ENCODE measurements around the gene KLHDC10. TPM values are rescaled to one million over a fixed set of nuclear protein-coding genes. Genes with fewer than 3 reads are reported as not detected.

The KLHDC10 gene
- total RNA-seq, 1 donor from 2014 or later = 34.2 TPM

DNA sequence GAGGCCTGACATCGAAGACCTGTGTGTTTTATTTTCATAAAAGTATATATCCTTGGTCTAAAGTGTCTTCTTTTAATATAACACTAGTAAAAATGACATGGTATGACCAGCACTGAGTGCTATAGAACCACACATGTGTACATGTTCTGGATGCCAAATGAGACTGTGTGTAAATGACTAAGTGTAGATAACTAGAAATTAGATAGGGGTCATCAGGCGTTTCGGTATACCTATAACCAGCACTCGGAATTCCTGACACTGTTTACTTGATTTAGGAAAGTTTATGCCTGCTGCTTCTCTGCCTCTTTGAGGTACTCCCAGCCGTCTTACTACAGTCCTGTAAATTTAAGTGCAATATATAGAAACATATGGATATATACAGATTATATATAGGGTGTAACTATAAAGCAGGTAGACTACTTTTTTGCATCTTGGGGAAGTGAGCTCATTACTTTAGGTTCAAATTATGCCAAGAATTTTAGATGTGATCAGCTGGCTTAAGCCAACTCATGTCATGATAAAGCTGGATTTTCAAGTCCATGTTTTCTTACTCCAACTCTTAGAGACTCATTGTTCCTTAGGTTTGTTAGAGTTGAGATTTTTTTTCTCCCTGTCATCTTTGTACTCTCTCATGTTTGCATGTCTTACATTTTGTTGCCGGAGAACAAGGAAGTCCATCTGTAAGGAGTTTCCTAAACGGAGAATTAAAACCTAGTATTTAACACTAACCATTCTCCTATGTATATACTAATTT is 62.9 kb downstream of the KLHDC10 start:
- ATAC-seq (no peak), DNase-seq (no peak)
- Histone ChIP-seq H3K9me3 (no peaks in the 10 kb centered on the region), H3K27me3 (ENCODE audit: low read depth) (no peaks in the 10 kb centered on the region), H3K4me3 (no peak overlapping the region), H3K4me1 (peaks cover 3% of the 10 kb centered on the region), H3K27ac (no peak overlapping the region), H3K36me3 (peaks cover 66% of the 10 kb centered on the region)
- TF ChIP-seq CTCF (IDR thresholded peaks at IDR 0.05) = no peak
- intact Hi-C loops (cut with DNase I) = no loop called here

GRCh38 chr7:130134106-130134636 is 63.8 kb downstream of the KLHDC10 start:
- peaks cover 57% of the 10 kb centered on the region for H3K36me3 ChIP-seq

GRCh38 chr7:130134726-130135125 is 64.4 kb downstream of the KLHDC10 start:
- H3K4me1 ChIP-seq = peaks cover 9% of the 10 kb centered on the region
- H3K9me3 ChIP-seq = no peaks in the 10 kb centered on the region
- H3K36me3 ChIP-seq = peaks cover 51% of the 10 kb centered on the region
- H3K4me3 ChIP-seq = no peak overlapping the region
- intact Hi-C loops (cut with DNase I) = no loop called here
- H3K27ac ChIP-seq = no peak overlapping the region
- no peak for TF ChIP-seq CTCF (IDR thresholded peaks at IDR 0.05)
- DNase-seq (no peak), ATAC-seq (no peak)
- no peaks in the 10 kb centered on the region for H3K27me3 ChIP-seq (ENCODE audit: low read depth)

More at GRCh38 chr7:130134106-130134636, 63.8 kb downstream of the KLHDC10 start:
- DNase-seq = no peak
- Histone ChIP-seq H3K4me1 (peaks cover 7% of the 10 kb centered on the region), H3K4me3 (no peak overlapping the region), H3K27ac (no peak overlapping the region), H3K27me3 (ENCODE audit: low read depth) (no peaks in the 10 kb centered on the region), H3K9me3 (no peaks in the 10 kb centered on the region)
- intact Hi-C loops (cut with DNase I) = no loop called here
- no peak for TF ChIP-seq CTCF (IDR thresholded peaks at IDR 0.05)
- no peak for ATAC-seq

DNA sequence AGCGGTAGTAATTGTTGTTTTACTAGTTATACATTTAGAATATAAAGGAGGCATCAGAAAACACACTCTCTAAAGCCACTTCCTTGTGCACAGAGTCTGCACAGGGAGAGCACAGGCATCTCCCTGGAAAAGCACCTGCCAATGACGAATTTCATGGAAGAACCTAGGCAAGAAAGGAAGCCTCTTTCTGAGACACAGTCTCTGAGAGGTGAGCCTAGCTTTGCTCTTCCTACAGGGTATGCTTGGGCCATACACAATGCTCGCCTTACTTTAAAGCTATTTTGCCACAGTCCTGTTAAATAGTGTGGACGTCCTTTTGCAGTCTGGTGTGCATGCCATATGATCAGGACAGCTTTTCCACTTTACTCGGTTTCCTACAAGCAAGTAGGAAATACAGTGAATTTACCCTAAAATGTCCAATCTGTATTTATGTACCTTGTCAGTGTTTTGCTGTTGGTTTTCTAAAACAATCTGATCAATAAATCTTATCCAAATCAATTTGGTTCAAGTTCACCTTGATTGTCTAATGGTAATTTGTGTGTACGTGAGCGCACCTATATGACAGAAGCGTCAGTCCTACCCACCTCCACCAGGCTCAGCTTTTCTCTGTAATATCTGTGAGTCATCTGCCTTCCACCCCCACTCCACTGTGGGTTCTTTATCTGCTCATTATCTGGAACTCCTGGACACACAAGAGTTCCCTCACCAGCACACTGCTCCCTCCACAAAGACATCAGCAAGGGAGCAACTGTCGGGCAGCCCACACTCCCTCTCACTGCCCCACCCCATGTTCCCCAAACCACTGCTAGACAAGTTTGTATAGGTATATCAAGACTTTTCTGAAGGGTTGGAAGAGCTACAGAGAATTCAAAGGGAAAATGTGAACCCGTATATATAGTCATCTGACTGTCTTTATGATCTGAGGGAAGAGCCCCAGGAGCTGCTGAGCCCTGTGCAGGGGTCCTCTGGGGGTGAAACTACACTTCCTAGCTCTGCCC is 65.2 kb downstream of the KLHDC10 start:
- H3K9me3 ChIP-seq = no peaks in the 10 kb centered on the region
- ATAC-seq (no peak), DNase-seq (no peak)
- H3K27ac ChIP-seq = no peak overlapping the region
- peaks cover 17% of the 10 kb centered on the region for H3K4me1 ChIP-seq
- no peaks in the 10 kb centered on the region for H3K27me3 ChIP-seq (ENCODE audit: low read depth)
- H3K4me3 ChIP-seq = no peak overlapping the region
- intact Hi-C loops (cut with DNase I) = no loop called here
- no peak for TF ChIP-seq CTCF (IDR thresholded peaks at IDR 0.05)
- H3K36me3 ChIP-seq = peaks cover 44% of the 10 kb centered on the region

DNA sequence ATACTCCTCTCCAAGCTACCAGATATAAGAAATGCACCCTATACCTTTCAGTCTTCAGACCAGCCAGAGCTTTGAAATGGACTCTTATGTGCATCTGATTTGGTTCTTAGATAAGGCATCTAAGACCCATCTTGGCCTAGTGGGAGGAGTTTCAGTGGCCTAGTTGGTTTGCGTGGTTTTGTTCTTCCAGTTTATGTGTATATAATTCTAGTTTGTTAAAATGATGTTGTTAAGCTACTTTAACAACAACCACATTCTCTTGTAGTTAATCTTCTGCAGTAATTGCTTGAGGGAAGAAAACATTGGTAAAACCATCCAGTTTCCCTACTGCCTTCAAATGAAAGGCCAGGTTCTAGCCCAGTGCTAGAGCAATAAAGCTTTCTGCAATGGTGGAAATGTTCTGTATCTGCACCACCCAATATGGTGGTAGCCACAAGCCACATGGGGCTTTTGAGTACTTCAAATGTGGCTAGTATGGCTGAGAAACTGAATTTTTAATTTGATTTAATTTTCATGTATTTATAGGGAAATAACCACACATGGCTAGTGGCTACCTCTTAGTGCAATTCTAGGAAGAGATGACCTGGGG is 66.3 kb downstream of the KLHDC10 start:
- no peak for TF ChIP-seq CTCF (IDR thresholded peaks at IDR 0.05)
- H3K27me3 ChIP-seq (ENCODE audit: low read depth) = no peaks in the 10 kb centered on the region
- H3K36me3 ChIP-seq = peaks cover 32% of the 10 kb centered on the region
- H3K27ac ChIP-seq = no peak overlapping the region
- H3K4me3 ChIP-seq = no peak overlapping the region
- DNase-seq = no peak
- no peaks in the 10 kb centered on the region for H3K9me3 ChIP-seq
- no peak for ATAC-seq
- intact Hi-C loops (cut with DNase I) = no loop called here
- peaks cover 27% of the 10 kb centered on the region for H3K4me1 ChIP-seq
